WTC11 (cell line): ENCODE results near the gene ICAM1.

Experiments
- ELF4 ChIP-seq: sonication (generic); formaldehyde crosslinking; IDR thresholded peaks from 2 replicates; pipeline ENCODE4 v1.8.1; 2022; ENCODE audit warnings: low read depth, mild to moderate bottlenecking, moderate library complexity, missing genetic modification reagents
- IRF2 ChIP-seq: sonication (generic); formaldehyde crosslinking; IDR thresholded peaks from 2 replicates; pipeline ENCODE4 v1.8.0; 2022; ENCODE audit warnings: low read depth, missing genetic modification reagents, borderline replicate concordance
- MAX ChIP-seq: sonication (generic); formaldehyde crosslinking; IDR thresholded peaks from 2 replicates; pipeline ENCODE4 v1.8.0; 2022; ENCODE audit warnings: mild to moderate bottlenecking, missing genetic modification reagents
- MLX ChIP-seq: sonication (generic); formaldehyde crosslinking; IDR thresholded peaks from 2 replicates; pipeline ENCODE4 v1.8.1; 2023; ENCODE audit warnings: mild to moderate bottlenecking, missing genetic modification reagents, moderate library complexity
- MXD4 ChIP-seq: fragments of 250-450 bp; sonication (Bioruptor Pico); IDR thresholded peaks from 2 replicates; pipeline ENCODE4 v1.8.0; 2021; ENCODE audit warnings: mild to moderate bottlenecking, moderate library complexity, borderline replicate concordance
- NR3C1 ChIP-seq: sonication (generic); formaldehyde crosslinking; conservative IDR thresholded peaks from 2 replicates; pipeline ENCODE4 v1.8.1; 2023; ENCODE audit warnings: low read depth, mild to moderate bottlenecking, missing genetic modification reagents
- SMAD4 ChIP-seq: sonication (generic); formaldehyde crosslinking; IDR thresholded peaks from 2 replicates; pipeline ENCODE4 v1.8.0; 2022; ENCODE audit warnings: mild to moderate bottlenecking, missing genetic modification reagents
- TP53 ChIP-seq: sonication (generic); formaldehyde crosslinking; IDR thresholded peaks from 2 replicates; pipeline ENCODE4 v1.8.1; 2023; ENCODE audit warnings: mild to moderate bottlenecking, missing genetic modification reagents
- TF ChIP-seq, protein P1 (sequence below): fragments of 200-600 bp; IDR thresholded peaks from 2 replicates; pipeline ENCODE4 v1.8.0; 2022; ENCODE audit warnings: antibody characterized with exemption
- TF ChIP-seq, protein P2 (sequence below): sonication (generic); formaldehyde crosslinking; IDR thresholded peaks from 2 replicates; pipeline ENCODE4 v1.8.1; 2022; ENCODE audit warnings: mild to moderate bottlenecking, missing genetic modification reagents, moderate library complexity, borderline replicate concordance
- TF ChIP-seq, protein P3 (sequence below): sonication (generic); formaldehyde crosslinking; IDR thresholded peaks from 2 replicates; pipeline ENCODE4 v1.8.0; 2022; ENCODE audit warnings: mild to moderate bottlenecking, missing genetic modification reagents
- TF ChIP-seq, protein P4 (sequence below): sonication (generic); formaldehyde crosslinking; IDR thresholded peaks from 2 replicates; pipeline ENCODE4 v1.8.1; 2023; ENCODE audit warnings: mild to moderate bottlenecking, moderate library complexity, missing genetic modification reagents

- TF ChIP-seq IRF2 (CRISPR knock-in tag): no peak
- TF ChIP-seq, protein P1, sequence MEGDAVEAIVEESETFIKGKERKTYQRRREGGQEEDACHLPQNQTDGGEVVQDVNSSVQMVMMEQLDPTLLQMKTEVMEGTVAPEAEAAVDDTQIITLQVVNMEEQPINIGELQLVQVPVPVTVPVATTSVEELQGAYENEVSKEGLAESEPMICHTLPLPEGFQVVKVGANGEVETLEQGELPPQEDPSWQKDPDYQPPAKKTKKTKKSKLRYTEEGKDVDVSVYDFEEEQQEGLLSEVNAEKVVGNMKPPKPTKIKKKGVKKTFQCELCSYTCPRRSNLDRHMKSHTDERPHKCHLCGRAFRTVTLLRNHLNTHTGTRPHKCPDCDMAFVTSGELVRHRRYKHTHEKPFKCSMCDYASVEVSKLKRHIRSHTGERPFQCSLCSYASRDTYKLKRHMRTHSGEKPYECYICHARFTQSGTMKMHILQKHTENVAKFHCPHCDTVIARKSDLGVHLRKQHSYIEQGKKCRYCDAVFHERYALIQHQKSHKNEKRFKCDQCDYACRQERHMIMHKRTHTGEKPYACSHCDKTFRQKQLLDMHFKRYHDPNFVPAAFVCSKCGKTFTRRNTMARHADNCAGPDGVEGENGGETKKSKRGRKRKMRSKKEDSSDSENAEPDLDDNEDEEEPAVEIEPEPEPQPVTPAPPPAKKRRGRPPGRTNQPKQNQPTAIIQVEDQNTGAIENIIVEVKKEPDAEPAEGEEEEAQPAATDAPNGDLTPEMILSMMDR: no peak
- no peak for TF ChIP-seq MAX
- TF ChIP-seq, protein P2, sequence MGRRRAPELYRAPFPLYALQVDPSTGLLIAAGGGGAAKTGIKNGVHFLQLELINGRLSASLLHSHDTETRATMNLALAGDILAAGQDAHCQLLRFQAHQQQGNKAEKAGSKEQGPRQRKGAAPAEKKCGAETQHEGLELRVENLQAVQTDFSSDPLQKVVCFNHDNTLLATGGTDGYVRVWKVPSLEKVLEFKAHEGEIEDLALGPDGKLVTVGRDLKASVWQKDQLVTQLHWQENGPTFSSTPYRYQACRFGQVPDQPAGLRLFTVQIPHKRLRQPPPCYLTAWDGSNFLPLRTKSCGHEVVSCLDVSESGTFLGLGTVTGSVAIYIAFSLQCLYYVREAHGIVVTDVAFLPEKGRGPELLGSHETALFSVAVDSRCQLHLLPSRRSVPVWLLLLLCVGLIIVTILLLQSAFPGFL (CRISPR knock-in tag): no peak
- no peak for TF ChIP-seq TP53 (CRISPR knock-in tag)
- TF ChIP-seq, protein P3, sequence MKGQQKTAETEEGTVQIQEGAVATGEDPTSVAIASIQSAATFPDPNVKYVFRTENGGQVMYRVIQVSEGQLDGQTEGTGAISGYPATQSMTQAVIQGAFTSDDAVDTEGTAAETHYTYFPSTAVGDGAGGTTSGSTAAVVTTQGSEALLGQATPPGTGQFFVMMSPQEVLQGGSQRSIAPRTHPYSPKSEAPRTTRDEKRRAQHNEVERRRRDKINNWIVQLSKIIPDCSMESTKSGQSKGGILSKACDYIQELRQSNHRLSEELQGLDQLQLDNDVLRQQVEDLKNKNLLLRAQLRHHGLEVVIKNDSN (CRISPR knock-in tag): no peak
- no peak for TF ChIP-seq NR3C1 (CRISPR knock-in tag)
- TF ChIP-seq, protein P4, sequence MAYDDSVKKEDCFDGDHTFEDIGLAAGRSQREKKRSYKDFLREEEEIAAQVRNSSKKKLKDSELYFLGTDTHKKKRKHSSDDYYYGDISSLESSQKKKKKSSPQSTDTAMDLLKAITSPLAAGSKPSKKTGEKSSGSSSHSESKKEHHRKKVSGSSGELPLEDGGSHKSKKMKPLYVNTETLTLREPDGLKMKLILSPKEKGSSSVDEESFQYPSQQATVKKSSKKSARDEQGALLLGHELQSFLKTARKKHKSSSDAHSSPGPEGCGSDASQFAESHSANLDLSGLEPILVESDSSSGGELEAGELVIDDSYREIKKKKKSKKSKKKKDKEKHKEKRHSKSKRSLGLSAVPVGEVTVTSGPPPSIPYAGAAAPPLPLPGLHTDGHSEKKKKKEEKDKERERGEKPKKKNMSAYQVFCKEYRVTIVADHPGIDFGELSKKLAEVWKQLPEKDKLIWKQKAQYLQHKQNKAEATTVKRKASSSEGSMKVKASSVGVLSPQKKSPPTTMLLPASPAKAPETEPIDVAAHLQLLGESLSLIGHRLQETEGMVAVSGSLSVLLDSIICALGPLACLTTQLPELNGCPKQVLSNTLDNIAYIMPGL: no peak
- no peak for TF ChIP-seq MXD4 (CRISPR knock-in tag)
- TF ChIP-seq MLX (CRISPR knock-in tag): no peak
- no peak for TF ChIP-seq ELF4 (CRISPR knock-in tag)
- no peak for TF ChIP-seq SMAD4 (CRISPR knock-in tag)
These were observed 43.6 kb upstream of the ICAM1 start for GRCh38 chr19:10227026-10227971.
